GM21367 (cell line): ENCODE data around the gene ZZZ3.
"Not testable (repeated sequence)": the region's sequence is repeated elsewhere in the genome, so short reads cannot be mapped to it uniquely, and the experiment has no call there.

Source experiments
- ATAC-seq: cut with Tn5 transposase; IDR thresholded peaks from one replicate; pipeline ENCODE4 v1.9.1; 2021; ENCODE audit not compliant: unreplicated experiment

ZZZ3 gene

DNA sequence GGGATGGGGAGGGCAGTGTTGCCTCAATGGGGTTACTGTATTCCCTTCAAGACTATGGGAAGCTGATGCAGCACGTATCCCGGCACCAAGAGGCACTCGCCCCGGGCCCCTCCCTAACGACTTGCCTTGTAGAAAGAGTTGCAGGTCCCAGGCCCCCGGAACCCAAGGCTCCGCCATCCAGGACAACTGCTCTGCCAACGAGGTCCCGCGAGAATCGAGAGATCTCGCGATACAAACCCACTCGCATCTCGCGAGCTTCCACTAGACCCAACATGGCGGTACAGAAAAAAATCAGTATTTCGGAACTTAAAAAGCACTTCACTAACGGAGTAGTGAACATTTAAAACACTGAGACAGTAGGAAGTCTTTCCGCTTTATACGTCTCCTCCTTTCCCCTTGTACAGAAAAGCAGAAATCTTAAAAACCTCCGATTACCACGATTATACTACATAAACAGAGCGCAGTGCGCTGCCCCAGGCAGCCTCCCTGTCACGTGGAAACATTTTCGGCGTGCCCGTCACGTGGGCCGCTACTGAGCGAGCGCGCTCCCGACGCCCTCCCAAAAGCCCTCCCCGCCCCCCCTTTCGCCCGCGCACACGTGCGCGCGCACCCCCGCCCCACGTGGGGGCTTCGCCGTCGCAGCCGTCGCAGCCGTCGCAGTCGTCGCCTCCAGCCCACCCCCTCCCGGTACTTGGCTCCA is at the start of gene ZZZ3:
ZZZ3 (minus strand) TSS at position 199 of the 700 bp plus-strand sequence. CDS start 49,304 bp downstream, outside the sequence.
- peak; percentile 73 for ATAC-seq

DNA sequence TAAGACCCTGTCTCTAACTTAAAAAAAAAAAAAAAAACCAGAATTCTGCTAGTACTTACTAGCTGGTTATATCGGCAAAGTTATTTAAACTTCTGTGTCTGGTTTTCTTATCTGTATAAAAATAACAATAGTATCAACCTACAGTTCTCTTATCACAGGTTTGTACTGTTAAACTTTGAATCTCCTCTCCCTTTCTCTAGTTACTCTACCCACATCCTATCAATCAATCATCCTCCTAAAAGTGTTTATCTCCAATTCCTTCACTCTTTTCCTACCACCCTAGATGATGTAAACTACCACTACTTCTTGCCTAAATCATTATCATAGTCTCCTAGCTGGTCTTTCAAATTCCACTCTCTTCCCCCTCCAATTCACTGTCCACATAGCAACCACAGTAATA is 49.6 kb upstream of the ZZZ3 start:
- ATAC-seq = no peak

DNA sequence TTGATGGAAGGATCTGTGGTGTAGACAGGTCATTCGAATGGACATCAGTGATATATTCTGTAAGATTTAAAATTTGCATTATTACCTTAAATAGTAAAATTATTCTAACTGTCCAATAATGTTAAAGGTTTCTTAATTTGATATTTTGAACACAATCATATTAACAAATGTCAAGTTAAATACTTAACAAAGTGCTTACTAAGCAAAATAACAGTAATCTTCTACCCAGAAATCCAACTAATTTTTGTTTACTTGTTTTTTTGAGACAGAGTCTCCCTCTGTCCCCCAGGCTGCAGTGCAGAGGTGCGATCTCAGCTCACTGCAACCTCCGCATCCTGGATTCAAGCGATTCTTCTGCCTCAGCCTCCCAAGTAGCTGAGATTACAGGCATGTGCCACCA is 43.2 kb upstream of the ZZZ3 start:
- ATAC-seq = no peak

DNA sequence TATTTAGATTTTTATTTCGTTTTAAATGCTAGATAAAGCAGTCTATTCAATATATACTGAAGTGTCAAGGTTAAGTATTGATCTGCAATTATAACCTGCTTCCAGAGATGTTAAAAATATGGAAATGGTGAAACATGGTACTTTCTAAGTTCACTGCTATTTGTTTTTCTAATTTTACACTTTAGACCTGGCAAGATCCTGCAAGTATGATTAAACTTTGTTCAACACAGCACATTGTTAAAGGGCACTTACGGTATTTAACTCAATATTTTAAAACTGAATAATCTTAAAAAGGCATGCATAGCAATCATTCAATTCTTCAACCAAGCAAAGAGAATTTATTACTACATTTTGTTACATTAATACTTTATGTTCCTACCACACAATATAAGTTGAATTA is 35.7 kb upstream of the ZZZ3 start:
- no peak for ATAC-seq

DNA sequence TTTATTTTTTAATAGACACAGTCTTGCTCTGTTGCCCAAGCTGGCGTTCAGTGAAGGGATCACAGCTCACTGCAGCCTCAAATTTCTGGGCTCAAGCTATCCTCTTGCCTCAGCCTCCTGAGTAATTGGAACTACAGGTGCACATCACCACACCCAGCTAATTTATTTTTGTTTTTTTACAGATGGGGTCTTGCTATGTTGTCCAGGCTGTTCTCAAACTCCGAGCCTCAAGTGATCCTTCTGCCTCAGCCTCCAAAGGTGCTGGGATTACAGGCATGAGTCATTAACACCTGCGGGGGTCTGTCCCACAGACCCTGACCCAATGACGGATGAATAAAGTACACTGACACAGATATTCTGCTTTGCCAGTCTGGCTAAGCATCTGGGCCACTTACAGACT is 33.6 kb upstream of the ZZZ3 start:
- no peak for ATAC-seq

DNA sequence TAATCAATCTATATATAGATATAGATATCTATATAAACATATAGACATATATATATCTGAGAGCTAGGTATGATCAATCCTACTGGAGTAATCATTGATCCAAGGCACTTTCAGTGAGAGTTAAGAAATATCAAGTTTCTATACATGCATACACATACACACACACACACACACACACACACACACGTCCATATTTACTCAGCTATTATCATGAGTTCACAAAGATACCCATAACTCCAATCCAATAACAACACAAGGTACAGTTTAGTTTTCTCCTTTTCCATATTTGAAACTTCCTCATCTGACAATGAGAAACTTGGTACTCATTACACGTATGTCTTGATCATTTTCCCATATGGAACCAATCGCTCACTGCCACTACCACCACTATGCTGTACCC is 27.3 kb upstream of the ZZZ3 start:
- ATAC-seq = no peak

DNA sequence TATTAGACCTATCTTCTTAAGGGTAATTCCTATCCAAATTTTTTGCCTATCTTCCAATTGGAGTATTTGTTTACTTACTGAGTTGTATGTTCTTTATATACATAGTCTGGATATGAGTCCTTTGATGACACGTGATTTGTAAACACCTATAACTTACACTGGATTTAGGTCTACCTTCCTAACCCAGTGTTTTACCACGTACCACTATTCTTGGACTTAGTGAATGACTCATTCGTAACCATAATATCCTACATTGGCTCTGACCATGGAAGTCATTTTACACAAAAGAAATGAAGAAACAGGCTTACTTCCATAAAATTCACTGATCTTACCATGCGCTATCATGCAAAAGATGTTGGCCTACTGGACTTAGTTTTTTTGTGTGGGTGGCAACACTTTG is 23.9 kb upstream of the ZZZ3 start:
- no peak for ATAC-seq

DNA sequence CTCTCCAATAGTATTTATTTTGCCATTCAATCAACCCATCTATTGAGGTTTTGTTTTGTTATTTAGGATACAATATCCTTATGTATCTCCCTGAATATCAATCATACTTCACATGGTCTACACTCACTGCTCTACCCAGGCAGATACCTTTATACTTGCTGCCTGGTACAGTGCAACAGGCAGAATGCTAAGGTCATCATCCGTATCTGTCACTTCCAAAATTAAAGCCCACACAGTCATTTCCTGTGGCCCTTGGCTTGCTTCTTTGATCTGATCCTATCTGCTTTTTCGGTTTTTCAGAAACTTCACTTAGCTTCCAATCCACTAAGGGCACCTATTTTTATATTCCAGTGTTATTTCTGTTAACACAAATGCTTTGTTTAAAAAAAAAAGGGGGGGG is 22.3 kb upstream of the ZZZ3 start:
- no peak for ATAC-seq

DNA sequence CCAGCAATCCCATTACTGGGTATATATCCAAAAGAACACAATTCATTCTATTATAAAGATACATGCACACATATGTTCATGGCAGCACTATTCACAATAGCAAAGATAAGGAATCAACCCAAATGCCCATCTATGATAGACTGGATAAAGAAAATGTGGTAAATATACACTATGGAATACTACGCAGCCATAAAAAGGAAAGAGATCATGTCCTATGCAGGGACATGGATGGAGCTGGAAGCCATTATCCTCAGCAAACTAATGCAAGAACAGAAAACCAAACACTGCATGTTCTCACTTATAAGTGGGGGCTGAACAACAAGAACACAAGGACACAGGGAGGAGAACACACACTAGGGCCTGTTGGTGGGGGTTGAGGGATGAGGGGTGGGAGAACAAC is 17.2 kb upstream of the ZZZ3 start:
- ATAC-seq = not testable (repeated sequence)

DNA sequence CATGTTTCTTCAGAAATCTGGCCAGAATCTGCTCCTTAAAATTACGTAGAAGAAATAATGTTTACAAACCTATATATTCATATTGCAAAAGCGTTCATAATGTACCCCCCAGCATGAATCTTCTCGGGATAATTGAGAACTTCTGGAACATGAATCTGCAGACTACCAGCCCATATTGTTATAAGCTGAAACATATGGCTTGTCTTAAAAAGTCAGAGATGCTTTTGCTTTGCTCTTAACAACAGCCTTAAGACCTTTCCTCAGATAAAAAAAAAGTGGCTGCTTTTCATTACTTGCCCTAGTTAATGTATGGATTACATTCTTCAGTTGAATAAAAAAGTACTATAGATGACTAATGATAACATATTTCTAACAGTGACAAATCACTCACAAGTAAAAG is 15.0 kb upstream of the ZZZ3 start:
- no peak for ATAC-seq

DNA sequence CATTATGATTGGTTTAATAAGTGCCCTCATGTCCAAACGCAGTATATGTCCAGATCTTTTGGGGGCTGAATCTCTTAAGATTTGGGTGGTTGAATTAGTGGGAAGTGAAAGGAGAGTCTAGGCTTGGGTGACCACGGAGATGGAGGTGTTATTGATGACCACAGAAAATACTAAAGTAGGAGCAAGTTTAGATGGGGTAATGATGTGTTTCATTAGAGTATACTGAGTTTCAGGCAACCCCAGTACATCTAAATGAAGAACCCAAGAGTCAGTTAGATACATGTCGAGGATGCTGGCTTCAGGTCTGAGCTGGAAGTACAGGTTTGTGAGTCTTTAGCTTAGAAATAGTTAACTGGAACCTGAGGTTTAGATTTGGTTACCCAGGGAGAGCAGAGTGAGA is 6.5 kb upstream of the ZZZ3 start:
- ATAC-seq = no peak

DNA sequence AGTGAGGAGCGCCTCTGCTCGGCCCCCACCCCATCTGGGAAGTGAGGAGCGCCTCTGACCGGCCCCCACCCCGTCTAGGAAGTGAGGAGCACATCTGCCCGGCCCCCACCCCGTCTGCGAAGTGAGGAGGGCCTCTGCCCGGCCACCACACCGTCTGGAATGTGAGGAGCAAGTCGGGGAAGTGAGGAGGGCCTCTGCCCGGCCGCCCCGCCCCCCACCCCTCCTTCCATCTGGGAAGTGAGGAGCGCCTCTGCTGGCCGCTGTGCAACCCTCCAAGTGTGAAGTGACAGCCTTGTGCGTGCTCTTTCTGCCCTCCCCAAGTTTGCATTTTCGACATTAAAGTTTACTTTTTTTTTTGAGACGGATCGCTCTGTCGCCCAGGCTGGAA is 5.1 kb upstream of the ZZZ3 start:
- no peak for ATAC-seq

DNA sequence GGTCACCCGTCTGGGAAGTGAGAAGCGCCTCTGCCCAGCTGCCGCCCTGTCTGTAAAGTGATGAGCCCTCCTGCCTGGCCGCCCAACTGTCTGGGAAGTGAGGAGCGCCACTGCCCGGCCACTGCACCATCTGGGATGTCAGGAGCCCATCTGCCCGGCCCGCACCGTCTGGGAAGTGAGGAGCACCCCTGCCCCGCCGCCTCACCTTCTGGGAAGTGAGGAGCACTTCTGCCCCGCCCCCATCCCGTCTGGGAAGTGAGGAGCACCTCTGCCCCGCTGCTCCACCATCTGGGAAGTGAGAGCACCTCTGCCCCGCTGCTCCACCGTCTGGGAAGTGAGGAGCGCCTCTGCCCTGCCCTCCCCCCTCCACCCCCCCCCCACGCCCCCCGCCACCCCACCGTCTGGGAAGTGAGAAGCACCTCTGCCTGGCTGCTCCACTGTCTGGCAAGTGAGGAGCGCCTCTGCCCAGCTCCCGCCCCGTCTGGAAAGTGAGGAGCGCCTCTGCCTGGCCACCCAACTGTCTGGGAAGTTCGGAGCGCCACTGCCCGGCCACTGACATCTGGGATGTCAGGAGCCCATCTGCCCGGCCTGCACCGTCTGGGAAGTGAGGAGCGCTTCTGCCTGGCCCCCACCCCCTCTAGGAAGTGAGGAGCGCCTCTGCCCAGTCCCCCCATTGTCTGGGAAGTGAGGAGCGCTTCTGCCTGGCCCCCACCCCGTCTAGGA is 4.5 kb upstream of the ZZZ3 start:
- ATAC-seq = no peak

DNA sequence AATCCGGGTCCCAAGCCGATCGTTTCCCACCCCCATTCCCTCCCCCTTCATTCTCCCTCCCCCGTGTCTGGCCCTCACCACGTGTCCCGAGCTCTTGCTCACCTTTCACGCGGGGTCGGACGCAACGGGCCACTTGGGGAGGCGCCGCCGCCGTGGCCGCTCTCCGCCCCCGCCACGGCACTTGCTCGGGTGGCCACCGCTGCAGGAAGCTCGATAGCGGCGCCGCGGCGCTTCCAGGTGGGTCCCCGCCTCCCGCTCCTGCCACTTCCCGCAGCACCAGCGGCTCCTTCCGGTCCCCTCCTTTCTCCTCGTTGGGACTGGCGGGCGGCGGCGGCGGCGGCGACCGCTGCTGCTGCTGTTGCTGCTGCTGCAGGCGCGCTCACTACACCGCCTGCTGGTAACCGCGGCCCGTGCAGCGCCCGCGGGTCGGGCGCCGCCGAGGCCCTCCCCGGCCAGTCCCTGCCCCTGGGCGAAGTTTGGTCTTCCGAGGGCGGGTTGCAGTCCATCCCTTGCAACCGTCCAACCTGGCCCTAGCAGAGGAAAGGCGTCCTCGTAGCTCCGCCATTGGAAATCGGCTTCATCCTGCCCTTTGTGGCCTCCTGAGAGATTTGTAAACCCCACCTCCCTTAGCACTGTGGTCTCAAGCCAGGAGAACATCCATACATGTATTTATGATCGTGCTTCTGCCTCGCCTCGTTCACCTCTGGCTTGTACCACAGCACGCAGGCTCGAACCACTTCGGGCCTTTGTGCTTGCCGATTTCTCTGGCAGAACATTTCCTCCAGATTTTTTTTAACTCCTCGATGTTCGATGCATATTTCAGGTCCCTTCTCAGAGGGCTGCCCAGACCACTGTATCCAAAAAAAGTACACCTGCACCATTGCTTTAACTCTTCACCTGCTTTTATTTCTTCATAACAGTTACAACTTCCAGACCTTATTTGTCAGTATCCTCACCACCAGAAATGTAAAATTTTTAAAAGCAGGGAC is 996 bp upstream of the ZZZ3 start:
- ATAC-seq = peak; percentile 75

DNA sequence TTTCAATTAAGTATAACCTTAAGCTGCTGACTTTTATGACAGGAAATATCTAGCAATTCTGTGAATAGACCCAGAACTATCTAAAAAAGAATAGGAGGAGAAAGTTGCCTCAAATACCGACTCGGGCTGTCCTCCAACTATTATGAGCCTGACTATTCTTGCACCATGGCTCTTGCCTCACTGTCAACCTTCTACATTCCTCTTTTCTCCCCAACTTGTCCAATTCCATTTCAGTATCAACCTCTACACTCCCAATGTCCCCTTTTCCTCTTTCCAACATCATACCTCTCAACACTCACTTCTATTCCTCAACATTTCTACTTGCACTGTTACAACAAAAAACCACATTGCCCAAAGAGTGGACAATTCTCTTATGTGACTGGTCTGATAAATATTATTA is 2.3 kb downstream of the ZZZ3 start:
- no peak for ATAC-seq

DNA sequence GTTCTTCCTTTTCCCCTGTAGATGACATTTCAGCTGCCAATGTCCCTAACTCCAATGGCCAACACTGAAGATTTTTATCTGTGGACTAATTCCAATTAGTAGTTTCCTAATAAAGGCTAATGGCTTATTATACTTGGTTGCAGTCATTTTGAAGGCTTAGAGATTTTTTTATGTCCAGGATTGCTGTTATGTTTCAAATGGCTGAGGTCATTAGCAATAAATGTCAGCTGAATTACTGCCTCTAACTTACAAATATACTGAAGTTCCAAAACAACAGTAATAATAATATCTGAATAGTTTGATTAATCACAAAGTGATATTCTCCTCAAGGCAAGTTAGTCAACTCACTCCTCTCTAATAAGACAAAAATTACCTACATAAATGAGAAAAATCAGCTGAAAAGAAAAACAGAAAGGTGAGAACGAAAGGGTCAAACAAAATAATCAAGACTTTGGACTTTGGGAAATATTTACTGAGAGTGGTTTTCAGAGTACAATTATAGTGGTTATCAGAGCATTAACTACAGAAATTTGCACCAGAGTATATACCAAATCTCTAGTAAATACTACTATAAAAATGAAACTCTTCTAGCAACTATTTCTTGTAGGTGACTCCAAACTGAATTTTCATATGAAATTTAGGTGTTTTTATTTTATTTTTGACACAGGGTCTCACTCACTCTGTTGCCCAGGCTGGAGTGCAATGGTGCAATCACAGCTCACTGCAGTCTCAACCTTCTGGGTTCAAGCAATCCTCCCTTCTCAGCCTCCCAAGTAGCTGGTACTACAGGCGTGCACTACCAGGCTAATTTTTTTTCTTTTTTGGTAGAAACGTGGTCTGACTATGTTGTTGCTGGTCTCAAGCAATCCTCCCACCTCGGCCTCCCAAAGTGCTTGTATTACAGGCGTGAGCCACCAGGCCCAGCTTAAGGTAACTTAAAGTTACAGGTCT is 3.5 kb downstream of the ZZZ3 start:
- ATAC-seq = no peak

DNA sequence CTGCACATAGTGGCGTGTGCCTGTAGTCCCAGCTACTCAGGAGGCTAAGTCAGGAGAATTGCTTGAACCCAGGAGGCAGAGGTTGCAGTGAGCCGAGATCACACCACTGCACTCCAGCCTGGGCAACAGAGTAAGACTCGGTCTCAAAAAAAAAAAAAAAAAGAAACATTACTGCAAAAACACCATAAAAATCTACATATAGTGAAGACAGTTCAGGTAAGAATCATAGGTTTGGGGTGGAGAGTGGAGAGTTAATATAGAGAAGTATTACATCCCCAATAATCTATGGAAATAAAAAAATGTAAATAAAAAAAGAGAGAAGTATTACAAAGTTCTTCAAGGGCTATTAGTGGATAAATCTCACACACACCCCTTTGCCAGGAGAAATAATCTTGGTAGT is 7.7 kb downstream of the ZZZ3 start:
- ATAC-seq = not testable (repeated sequence)

DNA sequence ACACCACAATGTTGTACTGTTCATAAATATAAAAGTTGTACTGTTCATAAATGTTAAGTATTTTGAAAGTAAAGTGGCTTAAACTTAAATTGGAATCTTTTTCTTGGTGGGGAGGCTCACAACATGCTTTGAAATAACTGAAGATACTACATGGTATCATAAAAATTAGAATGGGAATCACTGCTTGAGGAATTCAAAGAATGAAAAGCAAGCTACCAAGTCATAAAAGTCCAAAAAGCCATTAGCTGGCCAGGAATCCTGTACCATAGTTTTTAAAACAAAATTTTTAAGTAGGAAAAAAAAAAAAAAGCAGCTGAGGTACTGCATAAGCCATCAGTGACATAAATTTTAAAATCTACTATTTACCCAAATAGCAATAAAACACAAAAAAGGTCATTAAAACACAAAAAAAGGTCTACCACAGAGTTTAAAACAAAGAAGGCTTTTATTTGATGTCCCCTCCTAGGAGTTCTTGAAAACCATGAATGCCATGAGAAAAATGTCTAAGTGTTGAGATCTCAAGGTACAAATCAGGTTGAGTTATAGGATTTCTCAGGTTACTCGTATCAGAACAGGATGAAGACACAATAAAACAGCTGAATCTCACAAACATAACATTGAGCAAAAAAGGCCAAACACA is 8.6 kb downstream of the ZZZ3 start:
- no peak for ATAC-seq

DNA sequence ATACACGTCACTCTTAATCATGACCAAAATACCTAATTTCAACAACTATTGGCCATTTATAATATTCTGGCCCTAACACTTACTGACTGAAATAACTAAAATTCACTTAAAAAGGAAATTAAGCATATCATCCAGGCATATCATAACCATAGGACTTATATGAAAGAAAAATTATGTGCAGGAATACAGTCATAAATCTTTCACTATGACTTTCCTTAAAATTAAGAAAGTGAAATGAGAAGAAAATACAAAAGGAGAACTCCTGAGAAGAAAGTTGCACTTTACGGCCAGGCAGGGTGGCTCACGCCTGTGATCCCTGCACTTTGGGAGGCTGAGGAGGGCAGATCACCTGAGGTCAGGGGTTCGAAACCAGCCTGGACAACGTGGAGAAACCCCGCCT is 9.4 kb downstream of the ZZZ3 start:
- ATAC-seq = no peak

DNA sequence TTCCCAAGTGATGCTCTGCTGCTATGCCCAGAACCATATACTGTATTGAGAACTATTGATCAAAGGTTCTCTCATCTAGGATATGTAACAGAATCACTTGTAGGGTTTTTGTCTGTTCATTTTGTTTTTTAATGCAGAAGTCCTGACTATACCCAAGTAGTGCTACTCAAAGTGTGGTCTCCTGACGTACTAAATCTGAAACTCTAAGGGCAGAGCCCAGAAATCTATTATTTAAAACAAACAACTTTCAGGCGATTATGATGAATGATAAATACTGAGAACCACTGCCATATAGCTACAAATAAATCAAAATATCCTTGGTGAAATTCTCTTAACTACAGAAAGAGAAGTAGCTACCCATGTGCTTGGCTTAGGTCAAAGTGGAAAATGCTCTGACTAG is 10.1 kb downstream of the ZZZ3 start:
- no peak for ATAC-seq
